ENCODE measurements around the gene SLC9A1. TPM values are rescaled to one million over a fixed set of nuclear protein-coding genes. Genes with fewer than 3 reads are reported as not detected.

Gene SLC9A1
- total and polyA plus RNA-seq, 10 of the 15 experiments (the other 5 are each of a cell fraction or from before 2014, with no cell fraction given) = 0.87 to 21.4 (median 4.3) TPM

DNA sequence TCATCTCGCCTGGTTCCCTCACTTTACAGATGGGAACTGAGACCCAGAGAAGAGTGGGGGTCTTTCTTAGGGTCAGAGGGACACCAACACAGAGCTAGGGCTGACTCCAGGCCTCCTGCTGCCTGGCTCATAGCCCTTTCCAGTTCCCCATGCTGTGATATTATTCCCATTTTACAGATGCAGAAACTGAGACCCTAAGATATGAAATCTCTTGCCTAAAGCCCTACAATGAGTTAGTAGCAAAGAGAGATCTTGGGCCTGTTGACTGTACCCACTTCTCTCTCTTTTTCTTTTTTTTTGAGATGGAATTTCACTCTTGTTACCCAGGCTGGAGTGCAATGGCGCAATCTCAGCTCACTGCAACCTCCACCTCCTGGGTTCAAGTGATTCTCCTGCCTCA lies 49.9 kb downstream of the SLC9A1 start (continued):
- no peak for TF ChIP-seq POLR2AphosphoS2 (IDR thresholded peaks at IDR 0.05; ENCODE audit: low read depth, low read length)

DNA sequence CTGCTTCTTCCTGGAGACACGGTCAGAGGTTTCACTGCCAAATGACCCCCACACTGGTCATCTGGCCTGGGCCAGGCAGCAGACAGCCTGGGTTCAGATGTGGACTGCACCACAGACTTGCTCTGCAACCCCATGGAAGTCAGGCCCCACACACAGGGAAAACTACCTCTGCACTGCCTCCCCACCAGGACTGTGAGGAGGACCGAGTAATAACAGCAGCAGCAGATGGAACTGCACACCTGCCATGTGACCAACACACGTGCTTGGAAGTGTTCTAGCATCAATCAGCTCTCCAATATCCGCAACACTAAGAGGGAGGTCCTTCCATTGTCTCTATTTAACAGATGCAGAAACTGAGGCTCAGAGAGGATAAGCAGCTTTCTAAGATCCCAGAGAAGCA lies 51.4 kb downstream of the SLC9A1 start:
- Histone ChIP-seq H3K27me3 (replicated peaks in 1 of 2; ENCODE audit: control insufficient read depth in 2 of 2, insufficient read depth in 2 of 2, low read length in 1 of 2) (no peaks in the 10 kb centered on the region), H3K79me2 (ENCODE audit: control insufficient read depth, insufficient read depth, low read length) (no peaks in the 10 kb centered on the region), H3K36me3 (ENCODE audit: control insufficient read depth in 2 of 2, insufficient read depth in 2 of 2, low read length in 1 of 2) (peaks cover 3 to 4% of the 10 kb centered on the region in 2 experiments; a peak in 3 of 4 replicates), H3K9me3 (replicated peaks; ENCODE audit: control insufficient read depth, insufficient read depth, low read length) (no peaks in the 10 kb centered on the region), H3K9ac (ENCODE audit: control insufficient read depth, insufficient read depth, low read length) (no peak overlapping the region), H3K27ac (ENCODE audit: control insufficient read depth, insufficient read depth) (no peak overlapping the region), H3K4me2 (ENCODE audit: control insufficient read depth, insufficient read depth) (no peak overlapping the region), H4K20me1 (ENCODE audit: control insufficient read depth, insufficient read depth) (no peaks in the 10 kb centered on the region), H3K4me1 (ENCODE audit: control insufficient read depth, insufficient read depth, low read length) (peaks cover 24% of the 10 kb centered on the region), H3K4me3 (no peak overlapping the region), H2AFZ (ENCODE audit: control insufficient read depth, low read depth, low read length) (no peak overlapping the region)
- ATAC-seq (no peak), FAIRE-seq (no peak), DNase-seq (ENCODE audit: low read depth, low spot score) (no peak)
- TF ChIP-seq POU2F2 (IDR thresholded peaks at IDR 0.05; ENCODE audit: borderline replicate concordance, low read depth, low read length) = no peak
- no peak for TF ChIP-seq CBFB (IDR thresholded peaks at IDR 0.05; ENCODE audit: low read depth)
- TF ChIP-seq, protein P1, sequence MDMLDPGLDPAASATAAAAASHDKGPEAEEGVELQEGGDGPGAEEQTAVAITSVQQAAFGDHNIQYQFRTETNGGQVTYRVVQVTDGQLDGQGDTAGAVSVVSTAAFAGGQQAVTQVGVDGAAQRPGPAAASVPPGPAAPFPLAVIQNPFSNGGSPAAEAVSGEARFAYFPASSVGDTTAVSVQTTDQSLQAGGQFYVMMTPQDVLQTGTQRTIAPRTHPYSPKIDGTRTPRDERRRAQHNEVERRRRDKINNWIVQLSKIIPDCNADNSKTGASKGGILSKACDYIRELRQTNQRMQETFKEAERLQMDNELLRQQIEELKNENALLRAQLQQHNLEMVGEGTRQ (IDR thresholded peaks at IDR 0.05; ENCODE audit: borderline replicate concordance, low read depth, low read length) = no peak
- no peak for TF ChIP-seq ESRRA (IDR thresholded peaks at IDR 0.05; ENCODE audit: low read length)
- TF ChIP-seq BMI1 (IDR thresholded peaks at IDR 0.05; ENCODE audit: borderline replicate concordance) = no peak
- no peak for TF ChIP-seq ETV6 (conservative IDR thresholded peaks at IDR 0.05 in 1 of 2, IDR thresholded peaks at IDR 0.05 in 1 of 2; ENCODE audit: borderline replicate concordance in 1 of 2, low read depth in 1 of 2)
- TF ChIP-seq SMAD5 (IDR thresholded peaks at IDR 0.05; ENCODE audit: low read depth) = no peak
- no peak for TF ChIP-seq POLR2AphosphoS5 (IDR thresholded peaks at IDR 0.05; ENCODE audit: low read length)
- WGBS (ENCODE audit: insufficient coverage, insufficient replicate concordance, low lambda C conversion rate, missing lambda C conversion rate) = 42% methylated on average over 4 of the region's 4 CpGs
- BruUV-seq (replicated peaks) = no TSS peak
- RAD21 ChIA-PET (ENCODE audit: unreplicated experiment) = interaction anchor here (0.6 to 12.7 kb wide), 8 partner anchors 9 to 197 kb away, joined by 3 to 224 read pairs (median 12); no protein-coding TSS in a partner anchor
- POLR2A ChIA-PET = no interaction called here
- in situ Hi-C loops (cut with MboI) (loop anchor here (5.0 kb wide), 3 partner anchors 94 to 289 kb away; partner anchors contain the start of gene GPR3), intact Hi-C loops (cut with micrococcal nuclease; ENCODE audit: unreplicated experiment) (loop anchor here (2.0 kb wide), 1 partner anchor 291 kb away; no protein-coding TSS in a partner anchor)
- SMC1A ChIA-PET (ENCODE audit: uncharacterized antibody, unreplicated experiment) = interaction anchor here (0.7 to 2.1 kb wide), 9 partner anchors 8 to 196 kb away, joined by 3 to 9 read pairs (median 3); no protein-coding TSS in a partner anchor
- CTCF ChIA-PET = interaction anchor here (0.6 to 16.9 kb wide), 13 partner anchors 8 to 291 kb away, joined by 3 to 577 read pairs (median 8); no protein-coding TSS in a partner anchor

Data from GM12878 (cell line).